Measurements from ENCODE around the gene ZNF296.

Gene ZNF296

GRCh38 chr19:45087531-45087930 is 11.3 kb upstream of the ZNF296 start:
- DNase-seq (ENCODE audit: low spot score): no peak

- DNase-seq (ENCODE audit: low spot score): no peak
Observed at GRCh38 chr19:45086480-45086879, 10.2 kb upstream of the ZNF296 start.

GRCh38 chr19:45082170-45082569 is 5.9 kb upstream of the ZNF296 start:
- no peak for DNase-seq (ENCODE audit: low spot score)

- DNase-seq (ENCODE audit: low spot score): no peak
Observed at GRCh38 chr19:45079911-45080370, 3.7 kb upstream of the ZNF296 start.

GRCh38 chr19:45079063-45079910 is 3.0 kb upstream of the ZNF296 start, which contains the start of gene GEMIN7:
Gene GEMIN7 (plus strand): TSS chr19:45079260. CDS start chr19:45090115, 10,855 bp downstream.
- DNase-seq (ENCODE audit: low spot score): peak; percentile 71

GRCh38 chr19:45078390-45079062 is 2.2 kb upstream of the ZNF296 start:
- no peak for DNase-seq (ENCODE audit: low spot score)

GRCh38 chr19:45076851-45077730 is 813 bp upstream of the ZNF296 start:
- DNase-seq (ENCODE audit: low spot score): no peak

GRCh38 chr19:45075301-45076028 is 813 bp downstream of the ZNF296 start:
- DNase-seq (ENCODE audit: low spot score): peak; percentile 45

GRCh38 chr19:45074744-45075300 is 1.5 kb downstream of the ZNF296 start:
- peak; percentile 59 for DNase-seq (ENCODE audit: low spot score)

GRCh38 chr19:45071969-45072790 is 4.1 kb downstream of the ZNF296 start:
- DNase-seq (ENCODE audit: low spot score): no peak

- DNase-seq (ENCODE audit: low spot score): no peak
Observed at GRCh38 chr19:45071545-45071938, 4.7 kb downstream of the ZNF296 start.

GRCh38 chr19:45070861-45071544 is 5.3 kb downstream of the ZNF296 start:
- DNase-seq (ENCODE audit: low spot score): no peak

GRCh38 chr19:45070214-45070613 is 6.1 kb downstream of the ZNF296 start:
- no peak for DNase-seq (ENCODE audit: low spot score)

GRCh38 chr19:45069056-45069455 is 7.2 kb downstream of the ZNF296 start:
- no peak for DNase-seq (ENCODE audit: low spot score)

GRCh38 chr19:45068041-45068440 is 8.2 kb downstream of the ZNF296 start:
- no peak for DNase-seq (ENCODE audit: low spot score)

- DNase-seq (ENCODE audit: low spot score): no peak
Observed at GRCh38 chr19:45066921-45067661, 9.2 kb downstream of the ZNF296 start.

- no peak for DNase-seq (ENCODE audit: low spot score)
Observed at GRCh38 chr19:45063851-45064801, 12.2 kb downstream of the ZNF296 start.
